Endothelial cell of umbilical vein (primary cell): Measurements from ENCODE around the gene TOM1L2. TPM values are rescaled to one million over a fixed set of nuclear protein-coding genes. Genes with fewer than 3 reads are reported as not detected.

Experiments
- BruUV-seq: library from RNA; stranded (reverse); fragments of 400-500 nt; replicated peaks from 2 replicates; lab custom pipeline; 2021; lab: Mats Ljungman, UMichigan
- CTCF ChIA-PET: fragments of 300-600, 350-600 bp; sonication (Branson Sonifier 250); formaldehyde crosslinking; loops from one replicate; lab custom pipeline; 2021; ENCODE audit warnings: antibody characterized with exemption, inconsistent platforms; lab: Charles Lee
- POLR2A ChIA-PET: fragments of 300-600, 350-600 bp; sonication (Branson Sonifier 250); formaldehyde crosslinking; loops from one replicate; lab custom pipeline; 2021; ENCODE audit warnings: antibody characterized with exemption, inconsistent platforms; lab: Charles Lee
- DNase-seq: peaks from one replicate; pipeline ENCODE4 v3.0.0-alpha.2; 2011; ENCODE audit warnings: low read depth, low spot score
- FAIRE-seq: peaks from 2 replicates; lab custom pipeline; 2011; peaks lifted over from hg19 to GRCh38; lab: Jason Lieb, UNC
- H2AFZ ChIP-seq: 2 replicates; pipeline ENCODE4 v1.6.0; 2012; ENCODE audit warnings: low read depth, low read length, control low read depth, inconsistent platforms
- H3K27ac ChIP-seq: 2 replicates; pipeline ENCODE4 v1.5.1; 2011; ENCODE audit warnings: low read depth, mild to moderate bottlenecking, control low read depth, low read length, moderate library complexity; ENCODE audit not compliant: insufficient read depth
- H3K27me3 ChIP-seq, 2 experiments: 2 replicates each; pipeline versions ENCODE4 v1.6.0 to v1.6.1; 2011; ENCODE audit warnings: low read length in 2 of 2, mixed read lengths in 1 of 2; ENCODE audit not compliant: control insufficient read depth in 2 of 2, insufficient read depth in 2 of 2
- H3K36me3 ChIP-seq, 2 experiments: 2 replicates in 1 of 2; 3 replicates in 1 of 2; pipeline ENCODE4 v1.5.1; 2011; ENCODE audit warnings: low read length in 2 of 2, mild to moderate bottlenecking in 1 of 2, moderate library complexity in 1 of 2; ENCODE audit not compliant: control insufficient read depth in 2 of 2, insufficient read depth in 2 of 2; ENCODE audit errors: extremely low read depth in 1 of 2
- H3K4me1 ChIP-seq: 3 replicates; pipeline ENCODE4 v1.5.1; 2011; ENCODE audit warnings: mild to moderate bottlenecking, low read length; ENCODE audit not compliant: control insufficient read depth, insufficient read depth; ENCODE audit errors: extremely low read depth
- H3K4me2 ChIP-seq: 2 replicates; pipeline ENCODE4 v1.6.1; 2011; ENCODE audit warnings: low read length, control low read depth, mixed read lengths; ENCODE audit not compliant: insufficient read depth
- H3K4me3 ChIP-seq, 3 experiments: fragments of 200-600 bp in 1 of 3; sonication (generic), shearing (Covaris generic) in 1 of 3; replicated peaks in 1 of 3; 2 replicates each; pipeline ENCODE4 v1.5.1; 2011 to 2016; ENCODE audit warnings: control low read depth in 3 of 3, low read length in 3 of 3, mild to moderate bottlenecking in 2 of 3, inconsistent platforms in 1 of 3, low read depth in 1 of 3, moderate library complexity in 1 of 3; ENCODE audit not compliant: insufficient read depth in 1 of 3
- H3K79me2 ChIP-seq: 2 replicates; pipeline ENCODE4 v1.6.0; 2012; ENCODE audit warnings: low read length, inconsistent platforms; ENCODE audit not compliant: control insufficient read depth, insufficient read depth
- H3K9ac ChIP-seq: replicated peaks from 2 replicates; pipeline ENCODE3; 2011; ENCODE audit warnings: low read length, control low read depth; ENCODE audit not compliant: insufficient read depth; ENCODE audit errors: extremely low read depth
- H3K9me1 ChIP-seq: replicated peaks from 3 replicates; pipeline ENCODE4 v1.6.0; 2011; ENCODE audit warnings: mild to moderate bottlenecking, low read length; ENCODE audit not compliant: control insufficient read depth, insufficient read depth; ENCODE audit errors: extremely low read depth
- H3K9me3 ChIP-seq: replicated peaks from 2 replicates; pipeline ENCODE4 v1.5.1; 2012; ENCODE audit warnings: low read length, inconsistent platforms; ENCODE audit not compliant: control insufficient read depth, insufficient read depth
- H4K20me1 ChIP-seq: replicated peaks from 2 replicates; pipeline ENCODE3; 2011; ENCODE audit warnings: mild to moderate bottlenecking, low read length; ENCODE audit not compliant: control insufficient read depth, insufficient read depth; ENCODE audit errors: extremely low read depth
- CTCF ChIP-seq, 2 donors: IDR thresholded peaks; 1 replicate in 1 of 2; 2 replicates in 1 of 2; pipeline ENCODE4 v1.5.1; 2011; ENCODE audit warnings: low read length in 2 of 2, mild to moderate bottlenecking in 2 of 2, moderate library complexity in 2 of 2, control low read depth in 1 of 2, inconsistent platforms in 1 of 2, low read depth in 1 of 2; ENCODE audit not compliant: insufficient read depth in 1 of 2; ENCODE audit errors: extremely low read depth in 1 of 2
- EZH2 ChIP-seq: IDR thresholded peaks from 2 replicates; pipeline ENCODE4 v1.6.1; 2012; ENCODE audit warnings: borderline replicate concordance, low read depth, mild to moderate bottlenecking, moderate library complexity, low read length, inconsistent platforms; ENCODE audit not compliant: severe bottlenecking
- FOS ChIP-seq: IDR thresholded peaks from 2 replicates; pipeline ENCODE4 v1.6.1; 2011; ENCODE audit warnings: mild to moderate bottlenecking, low read length, moderate library complexity, borderline replicate concordance; ENCODE audit not compliant: insufficient read depth
- GATA2 ChIP-seq: IDR thresholded peaks from 2 replicates; pipeline ENCODE4 v1.7.0; 2011; ENCODE audit warnings: low read depth, mild to moderate bottlenecking, moderate library complexity, mixed read lengths, low read length; ENCODE audit not compliant: insufficient read length, insufficient read depth
- JUN ChIP-seq: IDR thresholded peaks from 2 replicates; pipeline ENCODE4 v1.6.1; 2011; ENCODE audit warnings: borderline replicate concordance, low read depth; ENCODE audit not compliant: insufficient read length, insufficient read depth
- MYC ChIP-seq: IDR thresholded peaks from one replicate; pipeline ENCODE4 v1.6.1; 2011; ENCODE audit warnings: mild to moderate bottlenecking, low read depth, low read length
- POLR2A ChIP-seq: IDR thresholded peaks from 2 replicates; pipeline ENCODE4 v1.6.1; 2012; ENCODE audit warnings: low read depth, mild to moderate bottlenecking, control low read depth, low read length
- POLR2AphosphoS5 ChIP-seq: IDR thresholded peaks from 2 replicates; pipeline ENCODE4 v1.6.1; 2012; ENCODE audit warnings: low read depth, mild to moderate bottlenecking, control low read depth, low read length, moderate library complexity; ENCODE audit not compliant: insufficient read depth
- dilution Hi-C: fragments of 300-500 bp; cut with MboI; formaldehyde crosslinking; loops from one replicate; pipeline ENCODE4 v1.15.0; 2019; ENCODE audit warnings: low sequenced_read_pairs; ENCODE audit not compliant: extremely low pct_ligation_motif_present
- intact Hi-C: fragments of 100-400 bp; cut with micrococcal nuclease; formaldehyde crosslinking; loops from one replicate; pipeline ENCODE4 v1.10.0; 2022
- polyA plus RNA-seq, 4 experiments: library from polyadenylated mRNA; depleted of rRNA in 3 of 4; stranded (reverse) in 3 of 4; unstranded in 1 of 4; fragments of >200 nt; gene quantifications; 2 replicates each; pipeline versions ENCODE4 v1.2.1 to v1.2.3, GENCODE V29; 2011 to 2012; ENCODE audit warnings: missing spikeins in 1 of 4
- total RNA-seq: library from RNA; stranded (reverse); gene quantifications from 2 replicates; pipeline ENCODE4 v1.2.3, GENCODE V29; 2021
- TF ChIP-seq, protein P1 (sequence below): IDR thresholded peaks from 2 replicates; pipeline ENCODE4 v1.6.1; 2011; ENCODE audit not compliant: insufficient read depth, insufficient read length

Gene TOM1L2
- total and polyA plus RNA-seq, 2 donors (not counting 3 experiments of a cell fraction or from before 2014, with no cell fraction given) = 31.7 to 37.6 TPM

GRCh38 chr17:17810084-17810894 lies 161.9 kb downstream of the TOM1L2 start:
- H3K36me3 ChIP-seq = peaks cover 8 to 24% of the 10 kb centered on the region in 2 experiments
- intact Hi-C loops (loop anchor here (1.0 kb wide), 1 partner anchor 26 kb away; the partner anchor contains the start of gene SREBF1), dilution Hi-C loops (no loop called here)
- H2AFZ ChIP-seq = no peak overlapping the region
- H3K27me3 ChIP-seq = no peaks in the 10 kb centered on the region
- H3K4me1 ChIP-seq = peaks cover 3% of the 10 kb centered on the region
- no peak for DNase-seq
- ChIA-PET POLR2A (no interaction called here), CTCF (interaction anchor here (0.6 to 8.9 kb wide), 6 partner anchors 20 to 463 kb away, joined by 3 to 68 read pairs (median 6); no protein-coding TSS in a partner anchor)
- no peak overlapping the region for H3K4me2 ChIP-seq
- no peaks in the 10 kb centered on the region for H4K20me1 ChIP-seq
- H3K9me1 ChIP-seq = no peaks in the 10 kb centered on the region
- no peak for TF ChIP-seq POLR2A
- TF ChIP-seq CTCF (IDR thresholded peaks at IDR 0.05; ENCODE audit: extremely low read depth in 1 of 2, insufficient read depth in 1 of 2, low read depth in 1 of 2, low read length in 2 of 2) = no peak
- no peak for TF ChIP-seq MYC
- TF ChIP-seq FOS = no peak
- no peak for TF ChIP-seq JUN
- no peak for TF ChIP-seq GATA2
- no peak for TF ChIP-seq EZH2
- TF ChIP-seq POLR2AphosphoS5 = no peak
- TF ChIP-seq, protein P1, sequence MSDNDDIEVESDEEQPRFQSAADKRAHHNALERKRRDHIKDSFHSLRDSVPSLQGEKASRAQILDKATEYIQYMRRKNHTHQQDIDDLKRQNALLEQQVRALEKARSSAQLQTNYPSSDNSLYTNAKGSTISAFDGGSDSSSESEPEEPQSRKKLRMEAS = no peak
- no peak overlapping the region for H3K4me3 ChIP-seq
- H3K79me2 ChIP-seq = no peaks in the 10 kb centered on the region
- no TSS peak for BruUV-seq
- FAIRE-seq = peak; percentile 76
- H3K27ac ChIP-seq = no peak overlapping the region
- H3K9me3 ChIP-seq = no peaks in the 10 kb centered on the region
- H3K9ac ChIP-seq = no peak overlapping the region
